ENCODE data around the gene SPRYD7.

The SPRYD7 gene

DNA sequence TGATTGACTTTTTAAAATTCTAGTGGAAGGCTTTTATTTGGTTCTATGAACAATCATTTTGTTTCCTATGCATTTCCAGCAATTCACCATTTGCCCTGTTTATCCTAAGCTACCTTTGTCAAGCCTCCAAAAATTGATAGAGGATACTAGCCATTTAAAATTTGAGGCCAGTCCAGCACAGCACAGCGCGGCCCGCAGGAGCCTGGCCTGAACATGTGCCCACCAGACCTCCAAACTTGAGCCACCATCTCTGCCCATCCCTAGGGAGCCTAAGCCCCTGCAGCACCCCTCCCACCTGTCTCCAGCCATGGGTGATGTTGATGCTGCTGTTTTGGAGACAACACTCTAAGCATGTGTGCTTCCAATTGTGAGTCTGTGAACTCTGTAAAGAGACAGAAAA is 57.5 kb downstream of the SPRYD7 start:
- H3K9me3 ChIP-seq (ENCODE audit: severe bottlenecking) = peaks cover 7% of the 10 kb centered on the region
- H3K36me3 ChIP-seq (ENCODE audit: low read depth) = no peaks in the 10 kb centered on the region
- TF ChIP-seq, protein P1, sequence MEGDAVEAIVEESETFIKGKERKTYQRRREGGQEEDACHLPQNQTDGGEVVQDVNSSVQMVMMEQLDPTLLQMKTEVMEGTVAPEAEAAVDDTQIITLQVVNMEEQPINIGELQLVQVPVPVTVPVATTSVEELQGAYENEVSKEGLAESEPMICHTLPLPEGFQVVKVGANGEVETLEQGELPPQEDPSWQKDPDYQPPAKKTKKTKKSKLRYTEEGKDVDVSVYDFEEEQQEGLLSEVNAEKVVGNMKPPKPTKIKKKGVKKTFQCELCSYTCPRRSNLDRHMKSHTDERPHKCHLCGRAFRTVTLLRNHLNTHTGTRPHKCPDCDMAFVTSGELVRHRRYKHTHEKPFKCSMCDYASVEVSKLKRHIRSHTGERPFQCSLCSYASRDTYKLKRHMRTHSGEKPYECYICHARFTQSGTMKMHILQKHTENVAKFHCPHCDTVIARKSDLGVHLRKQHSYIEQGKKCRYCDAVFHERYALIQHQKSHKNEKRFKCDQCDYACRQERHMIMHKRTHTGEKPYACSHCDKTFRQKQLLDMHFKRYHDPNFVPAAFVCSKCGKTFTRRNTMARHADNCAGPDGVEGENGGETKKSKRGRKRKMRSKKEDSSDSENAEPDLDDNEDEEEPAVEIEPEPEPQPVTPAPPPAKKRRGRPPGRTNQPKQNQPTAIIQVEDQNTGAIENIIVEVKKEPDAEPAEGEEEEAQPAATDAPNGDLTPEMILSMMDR (IDR thresholded peaks at IDR 0.05; ENCODE audit: poor library complexity, severe bottlenecking) = no peak
- ATAC-seq (ENCODE audit: low read depth) (no peak), DNase-seq (ENCODE audit: low spot score) (no peak)
- no peaks in the 10 kb centered on the region for H3K27me3 ChIP-seq (ENCODE audit: insufficient read depth, poor library complexity, severe bottlenecking)
- H3K4me3 ChIP-seq (ENCODE audit: severe bottlenecking) = no peak overlapping the region
- H3K27ac ChIP-seq (ENCODE audit: poor library complexity, severe bottlenecking) = no peak overlapping the region
- no peaks in the 10 kb centered on the region for H3K4me1 ChIP-seq (ENCODE audit: insufficient read depth, poor library complexity, severe bottlenecking)

DNA sequence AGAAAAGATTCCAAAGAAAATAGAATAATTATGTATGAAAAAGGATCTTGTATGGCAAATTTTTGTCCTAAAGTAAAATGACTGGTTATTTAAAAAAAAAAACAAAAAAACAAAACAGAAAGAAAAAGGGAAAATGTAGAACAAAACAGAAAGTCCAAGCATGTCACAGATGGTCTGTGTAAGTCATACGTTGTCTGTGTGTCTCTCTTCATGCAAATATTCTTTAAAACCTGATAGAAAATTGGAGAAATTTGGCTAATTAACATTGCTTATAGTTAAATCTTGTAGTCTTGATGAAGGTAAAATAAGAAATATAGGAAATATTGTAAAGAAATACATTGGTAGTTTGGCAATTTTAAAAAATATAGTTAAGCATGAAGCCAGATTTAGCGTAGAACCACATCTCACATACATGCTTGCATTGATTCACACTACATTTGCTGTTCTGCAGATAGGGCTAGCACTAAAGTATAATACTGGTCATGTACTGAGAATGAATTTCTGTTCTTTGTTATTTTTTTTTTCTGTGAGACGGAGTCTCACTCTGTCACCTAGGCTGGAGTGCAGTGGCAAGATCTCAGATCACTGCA is 58.4 kb downstream of the SPRYD7 start:
- Histone ChIP-seq H3K9me3 (ENCODE audit: severe bottlenecking) (peaks cover 7% of the 10 kb centered on the region), H3K27me3 (ENCODE audit: insufficient read depth, poor library complexity, severe bottlenecking) (no peaks in the 10 kb centered on the region), H3K27ac (ENCODE audit: poor library complexity, severe bottlenecking) (no peak overlapping the region), H3K4me3 (ENCODE audit: severe bottlenecking) (no peak overlapping the region), H3K4me1 (ENCODE audit: insufficient read depth, poor library complexity, severe bottlenecking) (no peaks in the 10 kb centered on the region), H3K36me3 (ENCODE audit: low read depth) (no peaks in the 10 kb centered on the region)
- no peak for ATAC-seq (ENCODE audit: low read depth)
- no peak for DNase-seq (ENCODE audit: low spot score)
- TF ChIP-seq, protein P1 (IDR thresholded peaks at IDR 0.05; ENCODE audit: poor library complexity, severe bottlenecking) = no peak

DNA sequence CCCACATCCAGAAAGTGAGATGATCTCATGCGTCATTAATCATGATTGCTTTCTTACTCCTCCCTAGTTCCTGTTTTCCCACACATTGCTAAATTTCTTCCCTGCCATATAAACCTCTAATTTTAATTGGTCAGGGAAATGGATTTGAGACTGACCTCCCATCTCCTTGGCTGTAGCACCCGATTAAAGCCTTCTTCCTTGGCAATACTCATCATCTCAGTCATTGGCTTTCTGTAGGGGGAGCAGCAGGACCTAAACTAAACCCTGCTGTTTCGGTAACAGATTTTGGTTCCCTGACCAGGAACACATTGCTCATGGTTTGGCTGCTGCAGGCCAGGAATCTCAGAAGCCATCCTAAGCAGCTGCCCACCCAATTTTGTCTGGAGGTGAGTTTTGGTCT is 61.7 kb downstream of the SPRYD7 start:
- ATAC-seq (ENCODE audit: low read depth) (no peak), DNase-seq (ENCODE audit: low spot score) (no peak)
- Histone ChIP-seq H3K9me3 (ENCODE audit: severe bottlenecking) (peaks cover 7% of the 10 kb centered on the region), H3K27ac (ENCODE audit: poor library complexity, severe bottlenecking) (no peak overlapping the region), H3K27me3 (ENCODE audit: insufficient read depth, poor library complexity, severe bottlenecking) (no peaks in the 10 kb centered on the region), H3K4me1 (ENCODE audit: insufficient read depth, poor library complexity, severe bottlenecking) (no peaks in the 10 kb centered on the region), H3K4me3 (ENCODE audit: severe bottlenecking) (no peak overlapping the region), H3K36me3 (ENCODE audit: low read depth) (no peaks in the 10 kb centered on the region)
- TF ChIP-seq, protein P1 (IDR thresholded peaks at IDR 0.05; ENCODE audit: poor library complexity, severe bottlenecking) = no peak

DNA sequence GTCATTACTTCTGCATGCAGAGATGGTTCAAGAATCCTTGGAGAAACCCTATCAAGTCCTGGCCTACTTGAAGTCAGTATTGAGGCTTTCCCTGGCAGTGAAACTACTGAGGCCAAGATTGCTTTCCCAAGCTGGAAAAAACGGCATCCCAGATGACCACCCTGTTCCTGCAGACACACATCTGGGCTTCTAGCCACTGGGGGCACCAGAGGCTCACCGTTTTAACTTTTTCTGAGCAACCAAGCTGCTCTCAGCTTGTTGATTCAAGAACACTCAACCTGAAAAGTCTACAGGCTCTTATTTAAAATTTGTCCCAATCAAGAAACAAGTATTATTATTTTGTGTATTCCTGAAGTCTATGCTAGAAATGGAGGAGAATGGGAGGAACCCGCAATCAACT is 66.6 kb downstream of the SPRYD7 start:
- no peaks in the 10 kb centered on the region for H3K36me3 ChIP-seq (ENCODE audit: low read depth)
- H3K9me3 ChIP-seq (ENCODE audit: severe bottlenecking) = peaks cover 2% of the 10 kb centered on the region
- no peaks in the 10 kb centered on the region for H3K4me1 ChIP-seq (ENCODE audit: insufficient read depth, poor library complexity, severe bottlenecking)
- H3K27ac ChIP-seq (ENCODE audit: poor library complexity, severe bottlenecking) = no peak overlapping the region
- ATAC-seq (ENCODE audit: low read depth) (no peak), DNase-seq (ENCODE audit: low spot score) (no peak)
- no peaks in the 10 kb centered on the region for H3K27me3 ChIP-seq (ENCODE audit: insufficient read depth, poor library complexity, severe bottlenecking)
- TF ChIP-seq, protein P1 (IDR thresholded peaks at IDR 0.05; ENCODE audit: poor library complexity, severe bottlenecking) = peak; percentile 13
- no peak overlapping the region for H3K4me3 ChIP-seq (ENCODE audit: severe bottlenecking)

DNA sequence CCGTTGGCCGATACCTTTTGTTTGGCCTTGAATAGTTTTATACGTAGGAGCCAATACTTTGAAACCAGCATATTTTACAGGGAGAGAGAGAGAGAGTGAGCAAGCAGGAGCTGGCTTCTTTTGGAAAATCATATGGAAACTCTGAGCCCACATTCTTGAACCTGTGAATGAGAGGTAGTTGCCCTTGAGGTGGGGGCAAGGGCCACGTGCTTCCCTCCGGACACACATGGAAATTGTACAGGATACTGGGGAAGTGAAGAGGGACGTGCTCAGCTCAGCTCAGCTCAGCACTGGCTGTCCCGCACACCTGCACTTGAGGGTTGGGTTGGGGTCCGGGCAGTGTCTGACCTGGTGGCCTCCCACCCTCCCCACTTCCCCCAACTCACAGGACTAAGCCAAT is 68.3 kb downstream of the SPRYD7 start:
- Histone ChIP-seq H3K4me1 (ENCODE audit: insufficient read depth, poor library complexity, severe bottlenecking) (no peaks in the 10 kb centered on the region), H3K27ac (ENCODE audit: poor library complexity, severe bottlenecking) (no peak overlapping the region), H3K4me3 (ENCODE audit: severe bottlenecking) (no peak overlapping the region), H3K9me3 (ENCODE audit: severe bottlenecking) (no peaks in the 10 kb centered on the region), H3K36me3 (ENCODE audit: low read depth) (no peaks in the 10 kb centered on the region), H3K27me3 (ENCODE audit: insufficient read depth, poor library complexity, severe bottlenecking) (no peaks in the 10 kb centered on the region)
- TF ChIP-seq, protein P1 (IDR thresholded peaks at IDR 0.05; ENCODE audit: poor library complexity, severe bottlenecking) = no peak
- DNase-seq (ENCODE audit: low spot score) (no peak), ATAC-seq (ENCODE audit: low read depth) (no peak)

Measured in RWPE2 (cell line).